NCI-H146 treated with DMSO at 0.1 percent for 48 hours (cell line): ENCODE results near the gene CASZ1.

ENCODE experiments used
- DNase-seq: peaks from one replicate; lab custom pipeline; 2025; ENCODE audit not compliant: unreplicated experiment; lab: John Stamatoyannopoulos, UW

CASZ1 gene

GRCh38 chr1:10589074-10589473, 207.4 kb downstream of the CASZ1 start:
- DNase-seq, result no peak

GRCh38 chr1:10588640-10589039, 207.8 kb downstream of the CASZ1 start:
- no peak for DNase-seq
